ENCODE data around the gene SH3BP2.

Gene SH3BP2

DNA sequence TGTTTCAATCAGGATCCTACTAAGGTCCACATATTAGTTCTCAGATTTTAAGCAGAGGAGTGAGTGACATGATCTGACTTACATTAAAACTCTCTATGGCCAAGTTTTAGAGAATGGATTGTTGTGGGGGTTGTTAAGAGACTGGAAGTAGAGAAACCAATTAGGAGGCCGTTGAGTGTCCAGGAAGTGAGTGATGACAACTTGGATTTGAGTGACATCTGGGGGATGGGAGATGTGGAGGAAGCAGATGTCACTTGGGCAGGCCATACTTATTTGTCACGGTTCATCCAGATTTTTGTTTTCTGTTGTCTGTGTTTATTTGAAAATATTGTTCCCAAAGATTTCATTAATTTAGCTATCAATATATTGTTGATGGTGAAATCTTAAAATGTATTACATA, 79.0 kb downstream of the SH3BP2 start:
- peaks cover 80% of the 10 kb centered on the region for H3K4me1 Mint-ChIP-seq
- H3K4me3 Mint-ChIP-seq: peak overlapping the region; percentile 35
- no peaks in the 10 kb centered on the region for H3K27me3 Mint-ChIP-seq
- H3K27ac Mint-ChIP-seq: peak overlapping the region; percentile 74
- peaks cover 7% of the 10 kb centered on the region for H3K36me3 Mint-ChIP-seq
- no peaks in the 10 kb centered on the region for H3K9me3 Mint-ChIP-seq

GRCh38 chr4:2873329-2873728, 80.4 kb downstream of the SH3BP2 start:
- Mint-ChIP-seq H3K27me3 (no peaks in the 10 kb centered on the region), H3K4me3 (no peak overlapping the region), H3K36me3 (peaks cover 11% of the 10 kb centered on the region), H3K9me3 (no peaks in the 10 kb centered on the region), H3K4me1 (peaks cover 81% of the 10 kb centered on the region), H3K27ac (no peak overlapping the region)

GRCh38 chr4:2874861-2875260, 82.0 kb downstream of the SH3BP2 start:
- no peak overlapping the region for H3K4me3 Mint-ChIP-seq
- H3K36me3 Mint-ChIP-seq: peaks cover 11% of the 10 kb centered on the region
- H3K4me1 Mint-ChIP-seq: peaks cover 72% of the 10 kb centered on the region
- no peaks in the 10 kb centered on the region for H3K9me3 Mint-ChIP-seq
- no peak overlapping the region for H3K27ac Mint-ChIP-seq
- no peaks in the 10 kb centered on the region for H3K27me3 Mint-ChIP-seq

DNA sequence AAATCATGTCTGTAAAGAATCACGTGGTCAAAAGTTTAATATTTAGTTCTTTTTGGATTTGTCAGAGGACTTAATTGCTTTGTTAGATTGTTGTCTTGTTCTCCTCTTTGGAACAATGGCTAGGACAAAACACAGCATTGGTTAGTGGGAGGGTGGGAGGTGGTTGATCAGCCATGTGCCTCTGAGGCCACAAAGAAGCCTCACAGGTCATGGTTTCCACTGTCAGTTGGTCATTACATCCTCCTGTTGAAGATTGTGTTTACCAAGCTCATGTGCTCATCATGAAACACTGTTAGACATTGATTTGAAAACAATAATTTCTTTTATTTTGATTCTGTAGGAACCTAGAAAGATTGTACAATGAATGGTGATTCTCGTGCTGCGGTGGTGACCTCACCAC, 82.7 kb downstream of the SH3BP2 start:
- H3K4me1 Mint-ChIP-seq: peaks cover 65% of the 10 kb centered on the region
- H3K27ac Mint-ChIP-seq: peak overlapping the region; percentile 59
- H3K27me3 Mint-ChIP-seq: no peaks in the 10 kb centered on the region
- H3K9me3 Mint-ChIP-seq: no peaks in the 10 kb centered on the region
- H3K36me3 Mint-ChIP-seq: peaks cover 14% of the 10 kb centered on the region
- no peak overlapping the region for H3K4me3 Mint-ChIP-seq

DNA sequence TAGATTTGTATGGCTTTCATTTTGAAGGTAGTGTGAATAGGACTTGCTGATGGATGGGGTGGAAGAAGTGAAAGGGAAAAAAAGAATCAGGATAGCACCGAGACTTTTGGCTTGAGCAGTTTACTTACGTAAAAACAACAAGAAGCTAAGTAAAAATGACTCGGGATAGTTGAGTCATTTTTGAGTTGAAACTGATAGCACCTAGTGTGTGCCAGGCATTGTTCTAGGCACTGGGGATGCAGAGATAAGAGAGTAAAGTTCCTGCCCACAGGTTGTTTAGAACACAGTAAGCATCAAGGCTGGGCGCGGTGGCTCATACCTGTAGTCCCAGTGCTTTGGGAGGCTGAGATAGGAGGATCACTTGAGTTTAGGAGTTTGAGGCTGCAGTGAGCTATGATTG, 85.5 kb downstream of the SH3BP2 start:
- peaks cover 41% of the 10 kb centered on the region for H3K4me1 Mint-ChIP-seq
- no peak overlapping the region for H3K4me3 Mint-ChIP-seq
- H3K27ac Mint-ChIP-seq: peak overlapping the region; percentile 44
- no peaks in the 10 kb centered on the region for H3K9me3 Mint-ChIP-seq
- H3K27me3 Mint-ChIP-seq: no peaks in the 10 kb centered on the region
- H3K36me3 Mint-ChIP-seq: peaks cover 13% of the 10 kb centered on the region

DNA sequence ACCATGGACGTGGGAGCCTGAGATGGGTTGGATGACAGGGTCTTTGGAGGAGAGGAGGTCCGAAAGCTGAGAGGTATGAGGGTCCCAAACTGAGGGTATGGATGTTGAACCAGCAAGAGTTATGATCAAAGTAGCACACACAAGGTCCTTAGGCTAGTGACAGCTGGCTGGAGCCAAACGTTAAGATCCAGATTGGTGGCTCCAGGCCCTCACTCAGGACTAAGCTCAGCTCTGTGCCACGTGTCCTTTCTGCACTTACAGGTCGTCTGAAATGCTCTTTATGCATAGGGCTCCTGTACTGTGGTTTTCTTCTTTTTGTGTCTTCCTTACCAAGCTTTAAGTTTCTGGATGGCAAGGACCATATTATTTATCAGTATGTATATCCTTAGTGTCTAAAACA, 86.1 kb downstream of the SH3BP2 start:
- Mint-ChIP-seq H3K36me3 (peaks cover 14% of the 10 kb centered on the region), H3K4me1 (peaks cover 36% of the 10 kb centered on the region), H3K27ac (peak overlapping the region; percentile 44), H3K4me3 (no peak overlapping the region), H3K27me3 (no peaks in the 10 kb centered on the region), H3K9me3 (no peaks in the 10 kb centered on the region)

- H3K27me3 Mint-ChIP-seq: no peaks in the 10 kb centered on the region
- H3K9me3 Mint-ChIP-seq: no peaks in the 10 kb centered on the region
- H3K36me3 Mint-ChIP-seq: peaks cover 18% of the 10 kb centered on the region
- no peak overlapping the region for H3K4me3 Mint-ChIP-seq
- no peak overlapping the region for H3K27ac Mint-ChIP-seq
- H3K4me1 Mint-ChIP-seq: peaks cover 35% of the 10 kb centered on the region
These were observed 88.5 kb downstream of the SH3BP2 start for GRCh38 chr4:2881431-2881830.

DNA sequence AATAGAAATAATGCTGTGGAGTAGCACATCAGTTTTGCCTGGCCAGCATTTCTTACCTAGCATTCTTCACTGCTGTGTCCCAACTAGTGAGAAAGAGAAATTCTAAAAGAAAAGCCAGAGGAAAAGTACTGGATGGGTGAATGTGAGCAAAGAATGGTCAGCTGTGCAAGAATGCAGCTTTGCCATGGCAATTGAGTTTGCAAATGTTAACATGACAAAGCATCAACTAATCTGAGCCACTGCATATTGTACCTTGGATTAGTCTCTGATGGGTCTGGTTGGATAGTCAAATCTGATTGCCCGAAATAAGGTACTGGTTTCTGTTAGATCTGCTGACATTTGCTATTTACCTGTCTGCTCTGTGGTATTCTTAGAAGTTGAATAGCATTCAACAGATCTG, 89.5 kb downstream of the SH3BP2 start:
- H3K27me3 Mint-ChIP-seq: no peaks in the 10 kb centered on the region
- peaks cover 21% of the 10 kb centered on the region for H3K36me3 Mint-ChIP-seq
- H3K4me3 Mint-ChIP-seq: no peak overlapping the region
- H3K9me3 Mint-ChIP-seq: no peaks in the 10 kb centered on the region
- peak overlapping the region; percentile 24 for H3K27ac Mint-ChIP-seq
- peaks cover 32% of the 10 kb centered on the region for H3K4me1 Mint-ChIP-seq

DNA sequence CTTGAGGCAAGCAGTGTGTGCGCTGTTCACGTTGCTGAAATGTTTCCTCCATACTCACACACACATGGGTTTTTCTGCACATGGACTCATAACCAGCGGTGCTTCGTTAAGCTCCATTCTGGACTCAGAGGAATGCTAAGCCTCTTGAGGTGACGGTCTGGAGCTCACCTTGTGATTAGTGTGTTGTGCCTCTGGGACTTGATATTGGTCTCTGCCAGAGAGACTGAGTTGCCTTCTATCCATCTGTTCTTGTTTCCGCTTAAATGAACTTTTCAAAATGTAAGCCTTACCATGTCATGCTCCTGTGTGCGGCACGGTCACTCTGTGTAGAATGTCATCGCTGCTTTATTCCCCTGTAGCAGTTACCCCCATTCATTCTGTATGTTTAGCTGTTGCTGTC, 93.3 kb downstream of the SH3BP2 start:
- Mint-ChIP-seq H3K9me3 (no peaks in the 10 kb centered on the region), H3K4me3 (no peak overlapping the region), H3K27ac (peak overlapping the region; percentile 31), H3K27me3 (no peaks in the 10 kb centered on the region), H3K36me3 (peaks cover 16% of the 10 kb centered on the region), H3K4me1 (peaks cover 17% of the 10 kb centered on the region)

DNA sequence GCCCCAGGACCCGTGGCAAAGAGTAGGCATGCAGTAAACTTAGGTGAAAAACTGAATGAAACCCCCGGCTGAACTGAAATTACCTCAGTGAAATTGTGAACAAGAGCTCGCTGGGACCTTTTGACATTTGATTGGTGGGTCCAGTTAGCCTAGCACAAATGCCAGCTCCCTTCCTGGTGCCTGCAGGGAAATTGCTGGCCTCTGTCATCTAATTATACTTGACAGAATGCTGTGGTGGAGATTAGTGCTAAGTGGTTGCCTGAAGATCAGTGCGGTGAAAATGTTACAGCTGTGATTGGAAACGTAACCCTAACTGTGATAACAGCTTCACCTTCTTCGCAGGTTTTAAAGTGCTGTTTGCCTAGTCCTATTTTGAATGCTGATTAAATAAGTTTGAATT, 93.7 kb downstream of the SH3BP2 start:
- peaks cover 16% of the 10 kb centered on the region for H3K36me3 Mint-ChIP-seq
- no peak overlapping the region for H3K4me3 Mint-ChIP-seq
- peaks cover 19% of the 10 kb centered on the region for H3K4me1 Mint-ChIP-seq
- no peaks in the 10 kb centered on the region for H3K9me3 Mint-ChIP-seq
- no peaks in the 10 kb centered on the region for H3K27me3 Mint-ChIP-seq
- H3K27ac Mint-ChIP-seq: no peak overlapping the region

- no peaks in the 10 kb centered on the region for H3K9me3 Mint-ChIP-seq
- peaks cover 14% of the 10 kb centered on the region for H3K36me3 Mint-ChIP-seq
- no peak overlapping the region for H3K27ac Mint-ChIP-seq
- peaks cover 20% of the 10 kb centered on the region for H3K4me1 Mint-ChIP-seq
- H3K27me3 Mint-ChIP-seq: no peaks in the 10 kb centered on the region
- H3K4me3 Mint-ChIP-seq: no peak overlapping the region
These were observed 94.5 kb downstream of the SH3BP2 start for GRCh38 chr4:2887343-2887742.

GRCh38 chr4:2888886-2889285, 96.0 kb downstream of the SH3BP2 start:
- no peaks in the 10 kb centered on the region for H3K9me3 Mint-ChIP-seq
- no peak overlapping the region for H3K4me3 Mint-ChIP-seq
- peak overlapping the region; percentile 52 for H3K27ac Mint-ChIP-seq
- no peaks in the 10 kb centered on the region for H3K27me3 Mint-ChIP-seq
- peaks cover 20% of the 10 kb centered on the region for H3K4me1 Mint-ChIP-seq
- peaks cover 12% of the 10 kb centered on the region for H3K36me3 Mint-ChIP-seq

Measured in activated naive CD4-positive, alpha-beta T cell treated with anti-CD3 and anti-CD28 coated beads, Interleukin-2, amount 50 U/mL, for 24 hours (primary cell).